ENCODE results near the gene C19orf73.

The C19orf73 gene

DNA sequence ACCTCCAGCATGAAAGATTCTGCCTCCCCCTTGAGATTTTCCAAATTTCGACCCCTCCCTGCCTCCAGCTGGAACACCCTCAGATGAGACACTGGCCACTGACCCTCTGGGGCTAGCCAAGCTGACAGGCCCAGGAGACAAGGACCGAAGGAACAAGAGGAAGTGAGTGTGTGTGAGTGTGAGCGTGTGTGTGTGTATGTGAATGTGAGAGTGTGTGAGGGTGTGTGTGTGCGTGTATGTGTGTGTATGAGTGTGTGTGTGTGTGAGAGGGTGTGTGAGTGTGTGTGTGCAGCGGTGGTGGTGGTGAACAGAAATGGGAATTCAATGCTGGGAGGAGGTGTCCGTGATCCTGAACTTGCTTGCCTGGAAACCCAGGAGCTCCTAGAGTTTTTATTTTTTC lies 22.4 kb upstream of the C19orf73 start:
- ChIA-PET POLR2A (no interaction called here), CTCF (interaction anchor here (0.7 to 1.4 kb wide), 2 partner anchors 13 to 44 kb away, joined by 3 to 4 read pairs; no protein-coding TSS in a partner anchor)
- no peak for TF ChIP-seq CTCF (IDR thresholded peaks at IDR 0.05; ENCODE audit: control extremely low read depth, extremely low read depth, low read depth, missing control alignments)
- DNase-seq (ENCODE audit: extremely low spot score) = no peak

- TF ChIP-seq CTCF (IDR thresholded peaks at IDR 0.05; ENCODE audit: control extremely low read depth, extremely low read depth, low read depth, missing control alignments) = no peak
- CTCF ChIA-PET = interaction anchor here (0.7 to 1.4 kb wide), 2 partner anchors 12 to 43 kb away, joined by 3 to 4 read pairs; no protein-coding TSS in a partner anchor
- POLR2A ChIA-PET = no interaction called here
- no peak for DNase-seq (ENCODE audit: extremely low spot score)
Observed at GRCh38 chr19:49140951-49141350, 22.0 kb upstream of the C19orf73 start.

DNA sequence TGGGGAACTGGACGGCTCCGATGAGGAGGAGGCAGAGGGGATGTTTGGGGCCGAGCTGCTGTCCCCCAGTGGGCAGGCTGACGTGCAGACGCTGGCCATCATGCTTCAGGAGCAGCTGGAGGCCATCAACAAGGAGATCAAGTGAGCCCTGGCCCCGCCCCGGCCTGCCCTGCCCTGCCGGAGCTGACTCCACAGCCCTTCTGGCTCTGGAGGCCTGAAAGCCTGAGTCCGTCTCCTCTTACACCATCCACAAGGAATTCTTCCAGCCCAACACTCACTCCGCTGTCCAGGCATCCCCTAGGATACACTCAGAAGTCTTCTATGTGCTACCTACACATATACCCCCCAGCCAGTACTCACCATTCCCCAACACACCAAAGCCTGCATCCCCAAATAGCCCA lies 17.8 kb upstream of the C19orf73 start:
- CTCF ChIA-PET = interaction anchor here (5.8 kb wide), 1 partner anchor 9 kb away, joined by 43 read pairs; no protein-coding TSS in a partner anchor
- TF ChIP-seq CTCF (IDR thresholded peaks at IDR 0.05; ENCODE audit: control extremely low read depth, extremely low read depth, low read depth, missing control alignments) = no peak
- POLR2A ChIA-PET = no interaction called here
- DNase-seq (ENCODE audit: extremely low spot score) = no peak

DNA sequence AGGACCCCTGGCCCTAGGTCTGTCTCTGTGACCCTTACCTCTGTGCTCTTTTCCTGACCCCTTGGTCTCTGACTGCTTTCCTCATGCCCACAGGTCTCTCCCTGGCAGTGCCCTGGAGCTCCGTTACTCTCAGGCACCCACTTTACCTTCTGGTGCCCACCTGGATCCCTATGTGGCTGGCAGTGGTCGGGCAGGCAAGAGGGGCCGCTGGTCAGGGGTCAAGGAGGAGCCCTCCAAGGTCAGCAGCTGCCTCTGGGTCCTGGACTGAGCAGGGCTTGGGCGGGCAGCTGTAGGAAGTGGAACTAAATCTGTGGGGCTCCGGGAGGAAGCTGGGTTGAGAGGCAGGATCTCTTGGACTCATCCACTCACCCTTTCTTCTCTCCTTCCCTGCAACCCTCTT lies 16.7 kb upstream of the C19orf73 start:
- CTCF ChIA-PET = interaction anchor here (4.2 to 5.8 kb wide), 2 partner anchors 10 to 38 kb away, joined by 18 to 43 read pairs; no protein-coding TSS in a partner anchor
- POLR2A ChIA-PET = no interaction called here
- no peak for DNase-seq (ENCODE audit: extremely low spot score)
- TF ChIP-seq CTCF (IDR thresholded peaks at IDR 0.05; ENCODE audit: control extremely low read depth, extremely low read depth, low read depth, missing control alignments) = no peak

DNA sequence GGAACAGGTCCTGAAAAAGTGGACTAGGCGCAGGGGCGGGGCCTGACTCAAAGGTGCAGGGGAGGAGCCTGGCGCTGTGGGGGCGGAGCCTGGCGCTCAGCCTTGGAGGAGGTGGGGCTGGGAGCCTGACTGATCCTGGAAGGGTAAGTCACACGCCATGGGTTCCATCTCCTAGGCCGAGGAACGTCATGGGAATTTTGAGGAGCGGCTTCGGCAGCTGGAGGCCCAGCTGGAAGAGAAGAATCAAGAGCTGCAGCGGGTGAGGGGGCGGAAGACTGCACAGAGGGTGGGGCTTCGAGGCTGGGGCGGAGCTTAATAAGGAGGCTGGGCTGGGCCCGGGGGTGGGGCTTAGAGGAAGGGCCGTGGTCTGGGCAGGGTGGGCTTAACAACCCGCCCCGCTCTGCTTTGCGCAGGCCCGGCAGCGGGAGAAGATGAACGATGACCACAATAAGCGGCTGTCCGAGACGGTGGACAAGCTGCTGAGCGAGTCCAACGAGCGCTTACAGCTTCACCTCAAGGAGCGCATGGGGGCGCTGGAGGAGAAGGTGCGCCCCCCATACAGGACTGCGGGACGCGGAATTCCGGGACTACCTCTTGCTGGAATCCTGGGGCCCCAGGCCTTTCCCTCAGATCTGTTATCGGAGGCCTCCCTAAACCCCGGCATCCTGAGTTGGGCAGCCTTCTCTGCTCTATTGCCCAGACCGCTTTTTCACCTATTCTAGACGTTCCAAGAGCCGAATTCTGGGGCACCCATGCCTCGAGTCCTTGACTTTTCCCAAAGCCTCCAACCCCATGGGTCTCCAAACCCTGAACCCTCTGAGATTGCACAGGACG lies 14.9 kb upstream of the C19orf73 start:
- no peak for TF ChIP-seq CTCF (IDR thresholded peaks at IDR 0.05; ENCODE audit: control extremely low read depth, extremely low read depth, low read depth, missing control alignments)
- POLR2A ChIA-PET = no interaction called here
- DNase-seq (ENCODE audit: extremely low spot score) = no peak

DNA sequence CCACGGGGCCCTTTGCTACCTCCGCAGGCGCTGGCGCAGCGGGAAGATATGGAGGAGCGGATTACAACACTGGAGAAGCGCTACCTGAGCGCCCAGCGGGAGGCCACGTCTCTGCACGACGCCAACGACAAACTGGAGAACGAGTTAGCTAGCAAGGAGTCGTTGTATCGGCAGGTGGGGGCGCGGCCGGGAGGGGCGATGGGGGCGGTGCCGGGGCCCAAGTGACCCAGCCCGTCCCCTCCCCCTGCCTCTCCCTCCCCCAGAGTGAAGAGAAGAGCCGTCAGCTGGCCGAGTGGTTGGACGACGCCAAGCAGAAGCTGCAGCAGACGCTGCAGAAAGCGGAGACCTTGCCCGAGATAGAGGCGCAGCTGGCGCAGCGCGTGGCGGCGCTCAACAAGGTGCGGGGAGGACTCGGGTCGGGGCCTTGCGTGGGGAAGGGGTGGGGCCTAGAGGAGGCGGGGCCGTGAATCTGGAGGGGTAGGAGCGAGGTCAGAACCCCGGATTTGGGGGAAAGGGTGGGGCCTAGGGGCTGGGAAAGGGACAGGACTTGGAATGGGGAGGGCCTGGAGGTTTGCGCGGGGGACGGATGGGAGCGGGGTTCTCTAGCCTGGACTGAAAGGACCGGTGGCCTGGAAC lies 14.1 kb upstream of the C19orf73 start:
- DNase-seq (ENCODE audit: extremely low spot score) = no peak
- POLR2A ChIA-PET = no interaction called here
- no peak for TF ChIP-seq CTCF (IDR thresholded peaks at IDR 0.05; ENCODE audit: control extremely low read depth, extremely low read depth, low read depth, missing control alignments)
- CTCF ChIA-PET = interaction anchor here (1.3 to 5.8 kb wide), 5 partner anchors 13 to 133 kb away, joined by 3 to 43 read pairs (median 10); partner anchors contain the start of gene LIN7B

More for the DNA sequence above, 14.9 kb upstream of the C19orf73 start:
- CTCF ChIA-PET = interaction anchor here (1.3 to 5.8 kb wide), 4 partner anchors 12 to 134 kb away, joined by 3 to 43 read pairs (median 14); partner anchors contain the start of gene LIN7B
